ENCODE data around the gene MUC15.

DNA sequence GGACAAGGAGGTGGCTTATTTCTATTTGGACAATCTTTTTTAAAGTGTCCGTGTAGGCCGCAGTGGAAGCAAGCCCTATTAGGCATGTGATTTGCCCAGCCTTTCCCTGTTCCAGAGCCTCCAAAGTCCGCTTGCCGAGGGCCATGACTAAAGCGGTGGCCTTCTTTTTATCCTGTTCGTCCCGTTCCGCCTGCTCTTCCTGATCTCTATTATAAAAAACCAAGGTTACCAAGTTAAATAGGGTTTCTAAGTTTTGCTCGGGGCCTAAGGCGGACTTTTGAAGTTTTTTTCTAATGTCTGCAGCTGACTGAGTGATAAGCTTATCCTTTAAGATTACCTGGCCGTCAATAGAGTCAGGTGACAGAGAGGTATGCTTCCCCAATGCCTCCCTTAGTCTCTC lies 21.6 kb upstream of the MUC15 start:
- TF ChIP-seq, protein P1, sequence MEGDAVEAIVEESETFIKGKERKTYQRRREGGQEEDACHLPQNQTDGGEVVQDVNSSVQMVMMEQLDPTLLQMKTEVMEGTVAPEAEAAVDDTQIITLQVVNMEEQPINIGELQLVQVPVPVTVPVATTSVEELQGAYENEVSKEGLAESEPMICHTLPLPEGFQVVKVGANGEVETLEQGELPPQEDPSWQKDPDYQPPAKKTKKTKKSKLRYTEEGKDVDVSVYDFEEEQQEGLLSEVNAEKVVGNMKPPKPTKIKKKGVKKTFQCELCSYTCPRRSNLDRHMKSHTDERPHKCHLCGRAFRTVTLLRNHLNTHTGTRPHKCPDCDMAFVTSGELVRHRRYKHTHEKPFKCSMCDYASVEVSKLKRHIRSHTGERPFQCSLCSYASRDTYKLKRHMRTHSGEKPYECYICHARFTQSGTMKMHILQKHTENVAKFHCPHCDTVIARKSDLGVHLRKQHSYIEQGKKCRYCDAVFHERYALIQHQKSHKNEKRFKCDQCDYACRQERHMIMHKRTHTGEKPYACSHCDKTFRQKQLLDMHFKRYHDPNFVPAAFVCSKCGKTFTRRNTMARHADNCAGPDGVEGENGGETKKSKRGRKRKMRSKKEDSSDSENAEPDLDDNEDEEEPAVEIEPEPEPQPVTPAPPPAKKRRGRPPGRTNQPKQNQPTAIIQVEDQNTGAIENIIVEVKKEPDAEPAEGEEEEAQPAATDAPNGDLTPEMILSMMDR (IDR thresholded peaks at IDR 0.05), result no peak
- TF ChIP-seq POLR2A (IDR thresholded peaks at IDR 0.05), result no peak

Measured in right lobe of liver (tissue), 4 donors.